ENCODE results near the gene AFAP1.

Gene AFAP1

GRCh38 chr4:7839856-7840255 lies 99.8 kb downstream of the AFAP1 start:
- no peak for DNase-seq

GRCh38 chr4:7838136-7838782 lies 101.4 kb downstream of the AFAP1 start:
- DNase-seq, result no peak

GRCh38 chr4:7837597-7838135 lies 102.0 kb downstream of the AFAP1 start:
- DNase-seq, result no peak

- DNase-seq, result no peak
Measured at GRCh38 chr4:7831858-7832730, 107.6 kb downstream of the AFAP1 start.

- DNase-seq, result no peak
Measured at GRCh38 chr4:7831330-7831729, 108.3 kb downstream of the AFAP1 start.

GRCh38 chr4:7830747-7831146 lies 108.9 kb downstream of the AFAP1 start:
- no peak for DNase-seq

- DNase-seq, result no peak
Measured at GRCh38 chr4:7829652-7830580, 109.7 kb downstream of the AFAP1 start.

GRCh38 chr4:7828793-7829301 lies 110.8 kb downstream of the AFAP1 start:
- no peak for DNase-seq

GRCh38 chr4:7828011-7828720 lies 111.5 kb downstream of the AFAP1 start:
- no peak for DNase-seq

- DNase-seq, result no peak
Measured at GRCh38 chr4:7827566-7827965, 112.1 kb downstream of the AFAP1 start.

GRCh38 chr4:7826909-7827306 lies 112.8 kb downstream of the AFAP1 start:
- no peak for DNase-seq

GRCh38 chr4:7826176-7826908 lies 113.3 kb downstream of the AFAP1 start:
- DNase-seq, result no peak

GRCh38 chr4:7824218-7824617 lies 115.4 kb downstream of the AFAP1 start:
- DNase-seq, result no peak

GRCh38 chr4:7823416-7823824 lies 116.2 kb downstream of the AFAP1 start:
- no peak for DNase-seq

- no peak for DNase-seq
Measured at GRCh38 chr4:7822877-7823276, 116.8 kb downstream of the AFAP1 start.

GRCh38 chr4:7822137-7822505 lies 117.5 kb downstream of the AFAP1 start:
- no peak for DNase-seq

- no peak for DNase-seq
Measured at GRCh38 chr4:7821245-7822136, 118.2 kb downstream of the AFAP1 start.

- no peak for DNase-seq
Measured at GRCh38 chr4:7820031-7820818, 119.4 kb downstream of the AFAP1 start.

GRCh38 chr4:7819446-7819845 lies 120.2 kb downstream of the AFAP1 start:
- DNase-seq, result no peak

All from activated naive CD4-positive, alpha-beta T cell (primary cell).